H9 (cell line): Measurements from ENCODE around the gene MS4A10. TPM values are rescaled to one million over a fixed set of nuclear protein-coding genes. Genes with fewer than 3 reads are reported as not detected.

ENCODE experiments used
- DNase-seq: peaks from one replicate; pipeline ENCODE4 v3.0.0-alpha.2; 2017
- H2AFZ ChIP-seq: one replicate; pipeline ENCODE4 v1.6.1; 2013; ENCODE audit warnings: mild to moderate bottlenecking, low read length, control low read depth, moderate library complexity
- H2AK5ac ChIP-seq: 2 replicates; pipeline ENCODE4 v1.6.1; 2013; ENCODE audit warnings: low read length, control low read depth, mixed read lengths; ENCODE audit not compliant: insufficient read length
- H2BK120ac ChIP-seq: one replicate; pipeline ENCODE4 v1.6.1; 2013; ENCODE audit warnings: low read depth, mild to moderate bottlenecking, low read length, control low read depth, inconsistent platforms; ENCODE audit not compliant: poor library complexity, severe bottlenecking
- H2BK12ac ChIP-seq: 2 replicates; pipeline ENCODE4 v1.6.1; 2013; ENCODE audit warnings: low read length, control low read depth, mixed read lengths, low read depth; ENCODE audit not compliant: insufficient read length
- H2BK15ac ChIP-seq: 2 replicates; pipeline ENCODE4 v1.6.1; 2013; ENCODE audit warnings: low read depth, low read length, control low read depth
- H2BK20ac ChIP-seq: one replicate; pipeline ENCODE4 v1.6.1; 2013; ENCODE audit warnings: low read depth, mild to moderate bottlenecking, low read length, control low read depth, inconsistent platforms; ENCODE audit not compliant: poor library complexity, severe bottlenecking
- H2BK5ac ChIP-seq: 2 replicates; pipeline ENCODE4 v1.6.1; 2013; ENCODE audit warnings: low read length, control low read depth, mixed read lengths; ENCODE audit not compliant: insufficient read length
- H3K14ac ChIP-seq: 2 replicates; pipeline ENCODE4 v1.6.1; 2013; ENCODE audit warnings: low read length, control low read depth; ENCODE audit not compliant: insufficient read depth
- H3K18ac ChIP-seq: 2 replicates; pipeline ENCODE4 v1.6.1; 2013; ENCODE audit warnings: low read depth, mild to moderate bottlenecking, mixed read lengths, low read length, control low read depth; ENCODE audit not compliant: insufficient read length
- H3K23ac ChIP-seq: 2 replicates; pipeline ENCODE4 v1.6.1; 2013; ENCODE audit warnings: low read length, control low read depth, mixed read lengths, low read depth; ENCODE audit not compliant: insufficient read length
- H3K23me2 ChIP-seq: 2 replicates; pipeline ENCODE4 v1.6.1; 2013; ENCODE audit warnings: low read depth, mild to moderate bottlenecking, mixed read lengths, low read length, control low read depth; ENCODE audit not compliant: insufficient read length, poor library complexity, severe bottlenecking
- H3K27ac ChIP-seq: 2 replicates; pipeline ENCODE4 v1.5.1; 2013; ENCODE audit warnings: low read length, control low read depth, mixed read lengths, low read depth; ENCODE audit not compliant: insufficient read length
- H3K27me3 ChIP-seq: 2 replicates; pipeline ENCODE4 v1.6.1; 2013; ENCODE audit warnings: low read length, control low read depth, inconsistent platforms; ENCODE audit not compliant: insufficient read depth
- H3K4ac ChIP-seq: 2 replicates; pipeline ENCODE4 v1.6.1; 2013; ENCODE audit warnings: low read depth, mild to moderate bottlenecking, control low read depth, inconsistent platforms, low read length, moderate library complexity
- H3K4me1 ChIP-seq: 2 replicates; pipeline ENCODE4 v1.6.1; 2013; ENCODE audit warnings: low read length, control low read depth, inconsistent platforms; ENCODE audit not compliant: insufficient read depth
- H3K4me2 ChIP-seq: 2 replicates; pipeline ENCODE4 v1.6.1; 2013; ENCODE audit warnings: low read length, control low read depth, mixed read lengths; ENCODE audit not compliant: insufficient read length, insufficient read depth
- H3K56ac ChIP-seq: 2 replicates; pipeline ENCODE4 v1.6.1; 2013; ENCODE audit warnings: low read depth, mild to moderate bottlenecking, mixed read lengths, low read length, control low read depth; ENCODE audit not compliant: insufficient read length
- H3K79me1 ChIP-seq: 2 replicates; pipeline ENCODE4 v1.6.1; 2013; ENCODE audit warnings: low read depth, mild to moderate bottlenecking, moderate library complexity, low read length, control low read depth, inconsistent platforms; ENCODE audit not compliant: insufficient read depth, poor library complexity, severe bottlenecking
- H3K79me2 ChIP-seq: 2 replicates; pipeline ENCODE4 v1.6.1; 2013; ENCODE audit warnings: low read length, control low read depth, inconsistent platforms; ENCODE audit not compliant: insufficient read depth
- H3K9ac ChIP-seq: 2 replicates; pipeline ENCODE4 v1.6.1; 2013; ENCODE audit warnings: low read length, control low read depth, mixed read lengths; ENCODE audit not compliant: insufficient read length; ENCODE audit errors: extremely low read depth
- H3K9me3 ChIP-seq: one replicate; pipeline ENCODE4 v1.6.1; 2013; ENCODE audit warnings: low read depth, low read length, inconsistent platforms; ENCODE audit not compliant: control insufficient read depth
- H3T11ph ChIP-seq: one replicate; pipeline ENCODE4 v1.6.1; 2013; ENCODE audit warnings: mild to moderate bottlenecking, low read length, control low read depth, inconsistent platforms
- H4K20me1 ChIP-seq: one replicate; pipeline ENCODE4 v1.6.1; 2013; ENCODE audit not compliant: control insufficient read depth, insufficient read length, insufficient read depth
- H4K5ac ChIP-seq: 2 replicates; pipeline ENCODE4 v1.6.1; 2013; ENCODE audit warnings: low read depth, mild to moderate bottlenecking, mixed read lengths, low read length, control low read depth; ENCODE audit not compliant: insufficient read length
- H4K8ac ChIP-seq: replicated peaks from 2 replicates; pipeline ENCODE4 v1.6.1; 2013; ENCODE audit warnings: low read length, control low read depth, mixed read lengths, low read depth; ENCODE audit not compliant: insufficient read length
- H4K91ac ChIP-seq: 2 replicates; pipeline ENCODE4 v1.6.1; 2013; ENCODE audit warnings: low read depth, mild to moderate bottlenecking, moderate library complexity, mixed read lengths, low read length, control low read depth; ENCODE audit not compliant: insufficient read length
- H3K27ac Mint-ChIP-seq, 3 experiments: 2 replicates in 2 of 3; 3 replicates in 1 of 3; pipeline ENCODE4 v1.8.0; 2020 to 2021; ENCODE audit warnings: mixed read lengths in 3 of 3, mild to moderate bottlenecking in 1 of 3, moderate library complexity in 1 of 3
- H3K27me3 Mint-ChIP-seq: 2 replicates; pipeline ENCODE4 v1.8.0; 2021; ENCODE audit warnings: low read depth, mild to moderate bottlenecking, moderate library complexity, mixed read lengths
- H3K36me3 Mint-ChIP-seq, 3 experiments: 2 replicates in 2 of 3; 3 replicates in 1 of 3; pipeline ENCODE4 v1.8.0; 2020 to 2021; ENCODE audit warnings: low read depth in 3 of 3, mixed read lengths in 3 of 3; ENCODE audit not compliant: insufficient read depth in 1 of 3
- H3K4me1 Mint-ChIP-seq, 2 experiments: 2 replicates each; pipeline ENCODE4 v1.8.0; 2020; ENCODE audit warnings: mixed read lengths in 2 of 2
- H3K4me3 Mint-ChIP-seq, 2 experiments: 2 replicates in 1 of 2; 3 replicates in 1 of 2; pipeline ENCODE4 v1.8.0; 2020 to 2021; ENCODE audit warnings: mild to moderate bottlenecking in 2 of 2, mixed read lengths in 2 of 2, moderate library complexity in 1 of 2
- H3K9me3 Mint-ChIP-seq, 2 experiments: 2 replicates in 1 of 2; 3 replicates in 1 of 2; pipeline ENCODE4 v1.8.0; 2020; ENCODE audit warnings: mild to moderate bottlenecking in 2 of 2, mixed read lengths in 2 of 2, moderate library complexity in 1 of 2
- WGBS: extraction: QIAGEN DNeasy Blood & Tissue Kit; methylation state at CpG from one replicate; pipeline ENCODE4 v1.1.7; 2013; ENCODE audit warnings: missing lambda C conversion rate, low lambda C conversion rate, mixed read lengths; ENCODE audit not compliant: insufficient read length; ENCODE audit errors: extremely low coverage; 5-methylcytosine and 5-hydroxymethylcytosine counted together
- total RNA-seq: library from RNA; stranded (reverse); gene quantifications from 2 replicates; pipeline ENCODE4 v1.2.1, GENCODE V29; 2021
- TF ChIP-seq, protein P1 (sequence below): fragments of 200-600 bp; sonication (generic); conservative IDR thresholded peaks from 3 replicates; pipeline ENCODE4 v1.8.0; 2021; ENCODE audit warnings: antibody characterized with exemption, mild to moderate bottlenecking

Gene MS4A10
- total RNA-seq, 1 experiment from 2014 or later: not detected

DNA sequence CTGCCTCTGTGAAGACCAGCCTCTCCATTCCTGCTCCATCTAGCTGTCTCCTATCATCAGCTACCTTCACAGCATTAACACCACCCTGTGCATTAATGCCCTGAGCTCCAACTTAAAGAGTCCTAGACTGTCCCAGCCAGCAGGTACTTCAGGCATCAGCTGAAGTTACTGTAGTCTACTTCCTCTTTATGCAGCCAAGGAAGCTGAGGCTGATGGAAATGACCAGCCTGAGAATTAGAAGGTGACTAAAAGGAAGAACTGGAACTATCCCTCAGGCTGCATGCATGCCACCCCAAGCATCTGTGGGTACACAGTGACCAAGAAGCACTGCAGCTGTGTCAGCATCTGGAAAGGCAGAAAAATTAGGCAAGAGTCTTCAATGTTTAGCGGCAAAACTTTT lies 28.2 kb downstream of the MS4A10 start:
- Histone ChIP-seq H3T11ph (no peak overlapping the region), H3K23ac (no peak overlapping the region), H3K4ac (no peak overlapping the region), H2BK15ac (no peak overlapping the region), H3K79me2 (no peaks in the 10 kb centered on the region), H4K20me1 (no peaks in the 10 kb centered on the region), H2AK5ac (no peak overlapping the region), H3K27me3 (no peaks in the 10 kb centered on the region), H3K56ac (no peak overlapping the region), H2AFZ (no peak overlapping the region), H3K9ac (no peak overlapping the region), H4K91ac (no peak overlapping the region), H2BK5ac (no peak overlapping the region), H2BK120ac (no peak overlapping the region), H3K4me1 (no peaks in the 10 kb centered on the region), H3K4me2 (no peak overlapping the region), H2BK12ac (no peak overlapping the region), H4K8ac (no peak overlapping the region), H3K23me2 (no peaks in the 10 kb centered on the region), H3K9me3 (no peaks in the 10 kb centered on the region), H2BK20ac (no peak overlapping the region), H3K18ac (no peak overlapping the region), H3K27ac (no peak overlapping the region), H4K5ac (no peak overlapping the region), H3K79me1 (no peaks in the 10 kb centered on the region), H3K14ac (no peak overlapping the region)
- WGBS: no CpG with 5 or more reads among the region's 1 CpG
- DNase-seq: no peak
- H3K36me3 Mint-ChIP-seq: peaks cover 0 to 7% (median 5%) of the 10 kb centered on the region in 3 experiments; a peak in 1 of 7 replicates
- H3K27ac Mint-ChIP-seq: no peak overlapping the region
- no peak overlapping the region for H3K4me3 Mint-ChIP-seq
- H3K9me3 Mint-ChIP-seq: peaks cover 22 to 28% of the 10 kb centered on the region in 2 experiments
- H3K4me1 Mint-ChIP-seq: peaks cover 0 to 3% of the 10 kb centered on the region in 2 experiments; a peak in 2 of 4 replicates
- TF ChIP-seq, protein P1, sequence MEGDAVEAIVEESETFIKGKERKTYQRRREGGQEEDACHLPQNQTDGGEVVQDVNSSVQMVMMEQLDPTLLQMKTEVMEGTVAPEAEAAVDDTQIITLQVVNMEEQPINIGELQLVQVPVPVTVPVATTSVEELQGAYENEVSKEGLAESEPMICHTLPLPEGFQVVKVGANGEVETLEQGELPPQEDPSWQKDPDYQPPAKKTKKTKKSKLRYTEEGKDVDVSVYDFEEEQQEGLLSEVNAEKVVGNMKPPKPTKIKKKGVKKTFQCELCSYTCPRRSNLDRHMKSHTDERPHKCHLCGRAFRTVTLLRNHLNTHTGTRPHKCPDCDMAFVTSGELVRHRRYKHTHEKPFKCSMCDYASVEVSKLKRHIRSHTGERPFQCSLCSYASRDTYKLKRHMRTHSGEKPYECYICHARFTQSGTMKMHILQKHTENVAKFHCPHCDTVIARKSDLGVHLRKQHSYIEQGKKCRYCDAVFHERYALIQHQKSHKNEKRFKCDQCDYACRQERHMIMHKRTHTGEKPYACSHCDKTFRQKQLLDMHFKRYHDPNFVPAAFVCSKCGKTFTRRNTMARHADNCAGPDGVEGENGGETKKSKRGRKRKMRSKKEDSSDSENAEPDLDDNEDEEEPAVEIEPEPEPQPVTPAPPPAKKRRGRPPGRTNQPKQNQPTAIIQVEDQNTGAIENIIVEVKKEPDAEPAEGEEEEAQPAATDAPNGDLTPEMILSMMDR: no peak
- peaks cover 16% of the 10 kb centered on the region for H3K27me3 Mint-ChIP-seq
